GM19395 (cell line): ENCODE data around the gene IDH3G.
A peak's percentile ranks its signal among the peaks of the same experiment; 100 is the strongest.

Experiments used
- ATAC-seq: cut with Tn5 transposase; IDR thresholded peaks from one replicate; pipeline ENCODE4 v1.9.1; 2021; ENCODE audit warnings: mild to moderate bottlenecking, moderate library complexity; ENCODE audit not compliant: unreplicated experiment

IDH3G gene

DNA sequence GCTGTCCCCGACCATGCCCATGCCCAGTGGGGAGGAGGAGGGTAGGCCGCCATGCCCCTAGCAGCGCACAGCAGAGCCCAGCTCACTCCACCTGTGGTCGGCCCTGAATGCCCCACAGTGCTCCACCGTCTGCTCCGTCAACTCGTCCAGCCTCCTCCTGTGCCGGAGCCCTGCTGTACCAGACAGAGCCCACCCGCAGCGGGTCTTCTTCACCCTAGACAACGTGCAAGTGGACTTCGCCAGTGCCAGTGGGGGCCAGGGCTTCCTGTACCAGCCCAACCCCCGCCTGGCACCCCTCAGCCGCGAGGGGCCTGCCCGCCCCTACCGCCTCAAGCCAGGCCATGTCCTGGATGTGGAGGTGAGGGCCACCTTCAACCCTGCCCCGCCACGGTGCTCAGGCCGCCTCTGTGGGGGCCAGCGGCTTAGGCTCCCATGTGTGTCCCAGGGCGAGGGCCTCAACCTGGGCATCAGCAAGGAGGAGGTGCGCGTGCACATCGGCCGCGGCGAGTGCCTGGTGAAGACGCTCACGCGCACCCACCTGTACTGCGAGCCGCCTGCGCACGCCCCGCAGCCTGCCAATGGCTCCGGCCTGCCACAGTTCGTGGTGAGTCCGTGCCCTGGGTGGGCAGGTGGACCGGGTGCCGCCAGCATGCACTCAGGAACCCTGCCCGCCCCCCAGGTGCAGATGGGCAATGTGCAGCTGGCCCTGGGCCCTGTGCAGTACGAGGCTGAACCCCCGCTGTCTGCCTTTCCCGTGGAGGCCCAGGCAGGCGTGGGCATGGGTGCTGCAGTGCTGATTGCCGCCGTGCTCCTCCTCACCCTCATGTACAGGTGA, 20.2 kb downstream of the IDH3G start:
- no peak for ATAC-seq

DNA sequence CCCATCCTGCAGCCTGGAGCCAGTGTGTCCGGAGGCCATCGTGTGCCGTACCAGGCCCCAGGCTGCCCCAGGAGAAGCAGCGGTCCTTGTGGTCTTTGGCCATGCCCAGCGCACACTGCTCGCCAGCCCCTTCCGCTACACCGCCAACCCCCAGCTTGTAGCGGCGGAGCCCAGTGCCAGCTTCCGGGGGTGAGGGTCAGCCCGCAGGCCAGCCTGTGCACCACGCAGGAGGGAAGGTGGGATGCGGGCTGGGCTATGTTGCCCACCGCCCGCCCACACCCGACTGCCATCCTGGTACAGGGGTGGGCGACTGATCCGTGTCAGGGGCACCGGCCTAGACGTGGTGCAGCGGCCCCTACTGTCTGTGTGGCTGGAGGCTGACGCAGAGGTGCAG, 21.0 kb downstream of the IDH3G start:
- ATAC-seq = no peak

DNA sequence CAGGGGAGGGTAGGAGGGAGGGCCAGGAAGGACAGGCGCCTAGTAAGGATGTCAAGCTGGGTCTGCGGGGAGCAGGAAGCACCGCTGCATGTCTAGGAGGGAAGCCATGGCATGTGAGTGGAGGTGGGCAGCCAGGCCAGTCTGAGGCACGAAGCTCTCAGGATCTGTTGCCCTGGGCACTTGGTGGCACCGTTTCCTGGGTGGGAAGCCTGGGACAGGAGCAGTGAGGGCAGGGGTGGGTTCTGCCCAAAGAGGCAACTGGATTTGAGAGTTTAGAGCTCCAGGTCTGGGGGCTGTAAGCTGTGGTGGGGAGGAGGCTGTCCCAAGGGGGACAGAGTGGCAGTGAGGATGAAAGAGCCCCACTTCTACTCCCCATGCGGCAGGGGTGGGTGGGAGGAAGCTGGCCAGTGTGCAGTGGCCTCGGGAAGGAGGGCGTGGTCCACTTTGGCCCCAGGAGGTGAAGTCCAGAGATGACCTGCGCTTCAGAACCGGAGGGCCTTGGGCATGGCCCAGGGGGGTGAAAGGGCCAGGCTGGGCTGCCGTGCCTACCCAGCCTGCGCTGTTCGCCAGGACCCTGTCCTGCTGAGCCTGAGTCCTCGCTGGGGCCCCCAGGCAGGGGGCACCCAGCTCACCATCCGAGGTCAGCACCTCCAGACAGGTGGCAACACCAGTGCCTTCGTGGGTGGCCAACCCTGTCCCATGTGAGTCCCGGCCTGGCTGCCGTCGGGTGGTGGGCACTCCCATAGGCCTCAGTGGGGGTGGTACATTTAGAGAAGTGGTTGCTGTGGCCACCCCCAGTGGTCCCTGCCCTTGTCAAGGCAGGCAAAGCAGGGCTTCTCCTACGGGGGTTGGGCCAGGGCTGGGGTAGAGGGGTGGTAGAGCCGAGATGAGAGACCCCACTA, 21.6 kb downstream of the IDH3G start:
- no peak for ATAC-seq

DNA sequence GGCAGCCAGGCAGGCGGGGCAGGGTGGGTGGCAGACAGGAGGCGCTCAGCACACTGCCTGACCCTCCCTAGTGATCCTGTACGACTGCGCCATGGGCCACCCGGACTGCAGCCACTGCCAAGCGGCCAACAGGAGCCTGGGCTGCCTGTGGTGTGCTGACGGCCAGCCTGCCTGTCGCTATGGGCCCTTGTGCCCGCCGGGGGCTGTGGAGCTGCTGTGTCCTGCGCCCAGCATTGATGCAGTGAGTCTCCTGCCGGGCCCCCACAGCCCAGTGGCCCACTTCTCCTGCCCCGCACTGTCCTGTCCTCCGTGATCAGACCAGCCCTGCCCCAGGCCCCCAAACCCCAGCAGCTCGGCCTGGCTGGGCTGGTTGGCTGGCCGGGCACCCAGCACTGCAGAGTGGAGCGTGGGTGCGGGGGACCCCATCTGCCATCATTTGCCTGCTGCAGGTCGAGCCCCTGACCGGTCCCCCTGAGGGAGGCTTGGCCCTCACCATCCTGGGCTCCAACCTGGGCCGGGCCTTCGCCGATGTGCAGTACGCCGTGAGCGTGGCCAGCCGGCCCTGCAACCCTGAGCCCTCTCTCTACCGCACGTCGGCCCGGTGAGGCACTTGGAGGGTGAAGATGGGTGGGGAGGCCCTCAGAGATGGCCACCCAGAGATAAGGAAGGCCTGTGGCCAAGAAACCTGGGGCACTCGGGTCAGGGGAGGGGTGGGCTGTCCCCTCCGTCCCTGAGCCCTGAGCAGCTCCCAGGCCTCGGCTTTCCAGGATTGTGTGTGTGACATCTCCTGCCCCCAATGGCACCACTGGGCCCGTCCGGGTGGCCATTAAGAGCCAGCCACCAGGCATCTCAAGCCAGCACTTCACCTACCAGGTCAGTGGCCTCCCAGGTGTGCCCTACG, 22.5 kb downstream of the IDH3G start:
- ATAC-seq = no peak

DNA sequence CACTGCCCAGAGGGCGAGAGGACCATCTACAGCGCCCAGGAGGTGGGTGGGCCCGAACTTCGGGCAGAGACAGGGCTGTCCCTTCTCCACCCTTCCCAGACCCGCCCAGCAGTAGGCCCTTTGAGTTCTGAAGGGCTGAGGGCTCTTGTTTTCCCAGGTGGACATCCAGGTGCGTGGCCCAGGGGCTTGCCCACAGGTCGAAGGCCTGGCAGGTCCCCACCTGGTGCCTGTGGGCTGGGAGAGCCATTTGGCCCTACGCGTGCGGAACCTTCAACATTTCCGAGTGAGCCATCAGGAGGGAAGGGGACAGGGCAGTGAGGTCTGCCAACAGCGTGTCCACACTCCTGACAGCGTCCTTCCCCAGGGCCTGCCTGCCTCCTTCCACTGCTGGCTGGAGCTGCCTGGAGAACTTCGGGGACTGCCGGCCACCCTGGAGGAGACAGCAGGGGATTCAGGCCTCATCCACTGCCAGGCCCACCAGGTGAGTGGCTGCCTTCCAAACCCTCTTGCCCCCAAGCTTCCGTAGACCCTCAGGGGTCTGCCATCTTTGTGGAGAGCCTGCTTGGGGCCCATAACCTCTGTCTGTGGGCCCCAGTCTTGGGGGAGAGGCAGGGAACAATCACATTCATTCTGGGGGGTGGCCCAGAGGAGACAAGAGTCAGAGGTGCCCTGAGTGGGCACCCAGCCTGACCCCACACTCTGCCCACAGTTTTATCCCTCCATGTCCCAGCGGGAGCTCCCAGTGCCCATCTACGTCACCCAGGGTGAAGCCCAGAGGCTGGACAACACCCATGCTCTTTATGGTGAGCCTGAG, 23.4 kb downstream of the IDH3G start:
- no peak for ATAC-seq

DNA sequence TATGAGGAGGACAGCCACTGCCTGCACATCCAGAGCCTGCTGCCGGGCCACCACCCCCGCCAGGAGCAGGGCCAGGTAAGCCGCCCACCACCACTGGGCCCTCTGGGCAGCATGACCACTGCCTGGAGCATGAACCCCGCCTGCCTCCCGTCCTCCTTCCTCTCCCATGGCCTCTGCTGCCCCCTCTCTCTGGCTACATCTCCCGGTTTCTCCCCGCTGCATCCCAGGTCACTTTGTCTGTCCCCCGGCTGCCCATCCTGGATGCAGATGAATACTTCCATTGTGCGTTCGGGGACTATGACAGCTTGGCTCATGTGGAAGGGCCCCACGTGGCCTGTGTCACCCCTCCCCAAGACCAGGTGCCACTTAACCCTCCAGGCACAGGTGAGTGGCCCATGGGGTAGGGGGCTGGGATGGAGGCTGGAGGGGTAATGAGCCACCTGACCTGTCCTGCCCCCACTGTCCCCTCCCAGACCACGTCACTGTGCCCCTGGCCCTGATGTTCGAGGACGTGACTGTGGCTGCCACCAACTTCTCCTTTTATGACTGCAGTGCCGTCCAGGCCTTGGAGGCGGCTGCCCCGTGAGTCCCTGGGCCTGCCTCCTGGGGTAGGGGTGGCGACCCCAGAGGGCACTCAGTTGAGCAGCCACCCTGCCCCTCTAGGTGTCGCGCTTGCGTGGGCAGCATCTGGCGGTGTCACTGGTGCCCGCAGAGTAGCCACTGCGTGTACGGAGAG, 24.1 kb downstream of the IDH3G start:
- no peak for ATAC-seq

DNA sequence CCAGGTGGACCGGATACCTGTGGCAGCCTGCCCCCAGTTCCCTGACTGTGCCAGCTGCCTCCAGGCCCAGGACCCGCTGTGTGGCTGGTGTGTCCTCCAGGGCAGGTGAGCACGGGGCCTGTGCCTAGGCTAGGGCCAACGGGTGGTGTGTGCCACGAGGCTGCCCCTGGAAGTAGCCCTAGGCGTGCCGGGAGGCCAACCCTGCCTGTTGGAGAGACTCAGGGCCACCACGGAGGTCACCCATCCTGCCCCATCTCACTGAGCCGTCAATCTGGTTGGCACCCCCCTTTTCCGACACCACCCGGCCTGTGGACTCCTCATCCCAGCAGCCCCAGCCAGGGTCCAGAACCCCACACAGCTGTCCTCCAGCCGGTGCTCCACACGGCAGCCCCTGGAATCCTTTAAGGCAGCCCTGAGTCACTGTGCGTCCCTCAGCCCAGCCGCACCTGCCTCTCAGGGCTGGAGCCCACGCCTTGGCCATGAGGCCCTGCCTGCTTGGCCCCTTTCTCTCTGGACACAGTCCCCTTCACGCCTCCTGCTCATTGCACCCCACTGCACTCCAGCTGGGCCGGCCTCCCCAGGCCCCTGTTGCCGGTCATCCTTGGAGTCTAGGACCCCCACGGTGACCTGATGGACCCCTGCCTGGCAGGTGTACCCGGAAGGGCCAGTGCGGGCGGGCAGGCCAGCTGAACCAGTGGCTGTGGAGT, 24.9 kb downstream of the IDH3G start:
- ATAC-seq = no peak

DNA sequence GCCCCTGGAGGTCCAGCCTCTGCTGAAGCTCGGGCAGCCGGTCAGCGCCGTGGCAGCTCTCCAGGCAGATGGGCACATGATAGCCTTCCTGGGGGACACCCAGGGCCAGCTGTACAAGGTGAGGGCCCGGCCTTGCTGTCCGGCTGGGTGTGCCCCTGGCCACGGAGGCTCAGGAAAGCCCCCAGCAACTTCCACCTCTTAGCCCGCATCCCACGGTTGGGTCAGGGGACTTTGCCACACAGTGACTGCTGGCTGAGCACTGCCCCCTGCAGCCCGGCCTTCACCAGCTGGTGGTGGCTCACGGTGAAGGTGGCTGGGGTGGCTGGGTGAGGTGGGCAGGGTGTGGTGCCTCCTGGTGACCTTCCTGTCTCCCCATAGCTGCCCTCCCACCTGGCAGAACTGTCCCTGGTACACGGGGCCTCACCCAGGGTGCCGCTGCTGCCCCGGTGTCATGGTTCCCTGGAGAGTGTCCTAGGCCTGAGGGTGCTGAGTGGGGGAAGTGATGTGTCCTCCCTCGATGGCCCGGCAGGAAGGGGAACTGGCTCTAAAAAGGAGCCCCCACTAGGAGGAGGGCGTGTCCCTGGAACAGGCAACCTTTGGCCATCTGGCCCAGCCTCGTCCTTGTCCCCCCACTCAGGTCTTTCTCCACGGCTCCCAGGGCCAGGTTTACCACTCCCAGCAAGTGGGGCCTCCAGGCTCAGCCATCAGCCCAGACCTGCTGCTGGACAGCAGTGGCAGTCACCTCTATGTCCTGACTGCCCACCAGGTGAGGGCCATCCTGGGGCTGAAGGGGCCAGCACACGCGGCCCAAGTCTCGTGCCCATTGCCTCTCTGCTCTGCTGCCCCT, 25.6 kb downstream of the IDH3G start:
- no peak for ATAC-seq

DNA sequence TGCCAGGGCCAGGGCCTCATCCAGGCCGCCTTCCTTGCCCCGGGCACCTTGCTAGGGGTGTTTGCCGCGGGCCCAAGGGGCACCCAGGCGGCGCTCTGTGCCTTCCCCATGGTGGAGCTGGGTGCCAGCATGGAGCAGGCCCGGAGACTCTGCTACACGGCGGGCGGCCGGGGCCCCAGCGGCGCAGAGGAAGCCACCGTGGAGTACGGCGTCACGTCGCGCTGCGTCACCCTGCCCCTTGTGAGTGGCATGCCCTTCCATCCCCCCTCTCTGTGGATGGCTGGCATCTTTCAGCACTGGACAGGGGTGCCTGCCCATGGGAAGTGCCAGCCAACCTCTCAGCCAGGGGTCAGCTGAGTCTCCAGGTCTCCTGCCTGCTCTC, 26.5 kb downstream of the IDH3G start:
- ATAC-seq = no peak

DNA sequence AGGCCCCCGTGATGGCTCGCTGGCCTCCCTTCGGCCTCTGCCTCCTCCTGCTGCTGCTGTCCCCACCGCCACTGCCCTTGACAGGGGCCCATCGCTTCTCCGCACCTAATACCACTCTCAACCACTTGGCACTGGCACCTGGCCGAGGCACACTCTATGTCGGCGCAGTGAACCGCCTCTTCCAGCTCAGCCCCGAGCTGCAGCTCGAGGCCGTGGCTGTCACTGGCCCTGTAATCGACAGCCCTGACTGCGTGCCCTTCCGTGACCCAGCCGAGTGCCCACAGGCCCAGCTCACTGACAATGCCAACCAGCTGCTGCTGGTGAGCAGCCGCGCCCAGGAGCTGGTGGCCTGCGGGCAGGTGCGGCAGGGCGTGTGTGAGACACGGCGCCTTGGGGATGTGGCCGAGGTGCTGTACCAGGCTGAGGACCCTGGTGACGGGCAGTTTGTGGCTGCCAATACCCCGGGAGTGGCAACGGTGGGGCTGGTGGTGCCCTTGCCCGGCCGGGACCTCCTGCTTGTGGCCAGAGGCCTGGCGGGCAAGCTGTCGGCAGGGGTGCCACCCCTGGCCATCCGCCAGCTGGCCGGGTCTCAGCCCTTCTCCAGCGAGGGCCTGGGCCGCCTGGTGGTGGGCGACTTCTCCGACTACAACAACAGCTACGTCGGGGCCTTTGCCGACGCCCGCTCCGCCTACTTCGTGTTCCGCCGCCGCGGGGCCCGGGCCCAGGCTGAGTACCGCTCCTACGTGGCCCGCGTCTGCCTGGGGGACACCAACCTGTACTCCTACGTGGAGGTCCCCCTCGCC, 27.1 kb downstream of the IDH3G start:
- ATAC-seq = no peak

DNA sequence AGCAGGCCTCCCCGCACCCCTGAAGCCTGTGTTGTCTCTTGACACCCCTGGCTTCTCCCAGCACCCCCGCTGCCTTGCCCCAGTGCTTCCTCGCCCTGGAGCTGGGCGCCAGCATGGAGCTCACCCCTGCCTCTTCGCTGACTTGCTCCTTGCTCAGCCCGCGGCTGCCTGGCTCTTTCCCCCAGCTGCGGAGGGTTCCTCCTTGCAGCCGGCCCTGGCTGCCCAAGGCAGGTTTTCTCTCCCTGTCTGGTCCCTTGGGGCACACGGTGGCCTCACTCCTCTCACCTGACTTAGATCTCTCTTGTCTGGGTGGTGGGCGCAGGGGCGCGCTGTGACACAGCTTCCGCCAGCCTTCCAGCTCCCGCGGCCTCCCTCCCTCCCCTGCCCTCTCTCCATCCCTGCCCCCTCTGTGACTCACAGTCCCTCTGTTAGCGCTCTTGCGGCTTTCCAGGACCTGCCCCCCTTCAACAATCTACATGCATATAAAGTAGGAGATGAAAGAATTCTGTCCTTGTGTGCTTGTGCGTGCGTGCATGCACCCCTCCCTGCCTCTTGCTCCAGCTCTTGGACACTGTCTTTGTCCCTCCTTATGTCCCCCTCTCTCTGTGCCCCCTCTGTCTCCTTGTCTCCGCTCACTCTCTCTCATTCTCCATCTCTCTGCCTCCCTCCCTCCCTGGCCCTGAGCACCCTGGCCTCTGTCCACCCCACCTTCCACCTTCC, 27.9 kb downstream of the IDH3G start:
- ATAC-seq = no peak

DNA sequence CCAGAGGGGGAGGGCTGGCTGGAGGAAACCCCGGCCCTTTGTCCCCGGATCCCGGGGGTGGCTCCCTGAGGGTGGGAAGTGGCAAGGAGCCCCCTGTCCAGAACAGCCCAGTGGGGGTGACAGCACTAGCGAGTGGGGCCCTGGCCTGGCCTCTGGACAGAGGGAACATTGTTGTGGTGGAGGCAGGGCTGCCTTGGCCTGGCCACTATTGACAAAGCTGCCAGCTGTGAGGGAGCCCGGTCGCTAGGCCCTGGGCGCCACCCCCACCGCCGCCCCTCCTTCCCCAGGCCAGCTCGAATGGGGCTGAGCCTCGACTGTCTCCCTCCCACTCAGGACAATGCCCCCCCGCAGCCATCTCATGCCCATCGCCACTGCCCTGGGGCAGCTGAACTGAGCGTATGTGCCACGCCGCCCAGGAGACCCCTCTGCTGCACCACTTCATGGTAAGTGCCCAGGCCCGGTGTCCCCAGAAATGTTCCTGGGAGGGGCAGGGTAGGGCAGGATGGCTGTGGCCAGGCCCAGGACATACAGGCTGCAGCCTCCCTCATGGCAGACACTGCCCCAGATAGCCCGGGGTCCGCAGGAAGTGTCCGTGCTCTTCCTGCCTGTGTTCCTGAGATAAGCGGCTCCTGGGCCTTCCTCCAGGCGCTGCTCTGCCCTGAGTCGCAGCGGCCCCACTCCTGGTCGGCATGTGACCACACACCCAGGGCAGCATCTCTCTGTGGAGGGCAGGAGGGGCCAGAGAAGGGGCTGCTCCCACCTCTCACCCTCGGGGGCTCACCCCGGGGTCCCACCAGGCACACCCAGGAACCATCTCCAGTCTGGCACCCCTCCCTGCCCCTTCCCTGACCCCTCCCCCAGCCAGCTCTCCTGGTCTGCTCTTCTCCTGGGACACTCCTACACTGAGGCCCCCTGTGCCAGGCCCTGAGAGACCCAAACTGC, 28.8 kb downstream of the IDH3G start:
- ATAC-seq = no peak

DNA sequence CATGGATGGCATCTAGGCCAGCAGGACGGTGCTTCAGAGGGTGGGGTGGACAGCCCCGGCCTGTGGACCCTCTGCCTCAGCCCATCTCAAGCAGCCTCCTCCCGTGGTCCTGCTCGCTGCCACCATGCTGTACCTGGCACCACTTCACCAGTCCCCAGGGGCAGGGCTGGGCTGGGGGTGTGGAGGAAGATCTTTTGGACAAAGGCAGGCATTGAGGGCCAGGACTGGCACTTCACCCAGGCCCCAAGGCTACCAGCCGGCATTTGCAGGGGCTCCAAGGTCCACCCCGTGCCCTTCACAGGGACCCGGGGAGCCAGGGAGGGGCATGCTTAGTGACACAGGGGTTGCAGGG, 29.4 kb downstream of the IDH3G start:
- no peak for ATAC-seq

DNA sequence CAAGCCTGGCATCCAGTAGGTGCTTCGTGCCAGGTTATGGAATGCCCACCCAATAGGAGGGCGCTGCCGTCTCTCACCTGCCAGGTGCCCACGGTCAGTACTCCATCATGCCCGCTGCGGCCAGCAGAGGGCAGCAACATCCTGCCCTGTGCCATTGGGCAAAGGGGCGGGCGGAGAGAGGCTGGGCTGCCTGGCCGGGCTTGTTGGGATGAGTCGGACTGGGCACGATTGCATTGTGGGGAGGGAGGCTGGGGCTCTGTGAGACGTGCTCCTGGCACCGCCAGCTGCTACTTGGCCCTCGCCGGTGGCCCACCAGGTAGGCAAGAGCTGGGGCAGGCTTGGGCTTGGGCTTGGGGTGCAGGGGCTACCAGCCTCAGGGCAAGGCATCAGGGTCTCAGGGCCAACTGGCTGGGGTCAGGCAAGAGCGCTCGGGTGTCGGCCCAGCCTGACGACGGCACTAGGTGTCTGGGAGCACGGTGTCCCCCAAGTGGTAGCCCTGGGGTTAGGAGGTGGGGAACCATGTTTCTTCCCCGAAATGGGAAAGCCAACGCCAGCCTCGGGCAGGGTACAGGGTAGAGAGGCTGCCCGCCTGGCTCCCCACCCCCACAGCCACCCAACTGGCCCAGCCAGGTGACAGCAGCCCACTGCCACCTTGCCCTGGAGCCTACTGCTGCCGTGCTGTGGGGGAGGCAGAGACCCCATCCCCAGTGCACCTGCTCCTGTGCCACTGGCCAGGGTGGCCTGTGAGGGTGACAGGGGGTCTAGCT, 30.0 kb downstream of the IDH3G start, which contains the start of gene PLXNB3:
PLXNB3 (plus strand) TSS at position 261 of the 767 bp plus-strand sequence. CDS start 1,287 bp downstream, outside the sequence.
- peak; percentile 56 for ATAC-seq
